Fibroblast of villous mesenchyme (primary cell): ENCODE data around the gene GTF2I. TPM values are rescaled to one million over a fixed set of nuclear protein-coding genes. Genes with fewer than 3 reads are reported as not detected.
"Not testable (repeated sequence)": the region's sequence is repeated elsewhere in the genome, so short reads cannot be mapped to it uniquely, and the experiment has no call there.

Experiments used
- DNase-seq: peaks from one replicate; pipeline ENCODE4 v3.0.0-alpha.2; 2010; ENCODE audit warnings: low read depth
- H3K4me3 ChIP-seq: 2 replicates; pipeline ENCODE4 v1.5.1; 2011; ENCODE audit warnings: low read depth, mild to moderate bottlenecking, low read length
- CTCF ChIP-seq: IDR thresholded peaks from 2 replicates; pipeline ENCODE4 v1.5.1; 2012; ENCODE audit warnings: low read depth, mild to moderate bottlenecking, low read length; ENCODE audit not compliant: insufficient read depth
- total RNA-seq: library from RNA; depleted of rRNA; stranded (reverse); fragments of >200 nt; gene quantifications from 2 replicates; pipeline ENCODE4 v1.2.3, GENCODE V29; 2012

The GTF2I gene
- total RNA-seq, 1 donor = 193 TPM

DNA sequence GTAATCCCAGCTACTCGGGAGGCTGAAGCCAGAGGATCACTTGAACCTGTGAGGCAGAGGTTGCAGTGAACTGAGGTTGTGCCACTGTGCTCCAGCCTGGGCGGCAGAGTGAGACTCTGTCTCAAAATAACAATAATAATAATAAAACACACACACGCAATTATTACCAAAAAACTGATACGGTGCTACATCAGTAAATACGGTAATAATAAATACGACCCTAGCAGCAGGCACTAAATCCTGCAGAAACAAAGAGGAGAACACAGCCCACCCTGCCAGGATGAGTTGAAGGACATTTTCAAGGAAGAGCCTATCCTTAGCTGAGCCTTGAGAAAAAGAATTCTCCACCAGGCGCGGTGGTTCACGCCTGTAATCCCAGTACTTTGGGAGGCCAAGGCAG lies 34.4 kb upstream of the GTF2I start:
- H3K4me3 ChIP-seq = no peak overlapping the region
- no peak for DNase-seq
- TF ChIP-seq CTCF = no peak

- TF ChIP-seq CTCF = peak; percentile 17
- peak; percentile 83 for DNase-seq
- no peak overlapping the region for H3K4me3 ChIP-seq
Measured at GRCh38 chr7:74625446-74625845, 32.1 kb upstream of the GTF2I start.

- peak; percentile 55 for DNase-seq
- no peak overlapping the region for H3K4me3 ChIP-seq
- no peak for TF ChIP-seq CTCF
Measured at GRCh38 chr7:74627661-74628411, 29.7 kb upstream of the GTF2I start.

DNA sequence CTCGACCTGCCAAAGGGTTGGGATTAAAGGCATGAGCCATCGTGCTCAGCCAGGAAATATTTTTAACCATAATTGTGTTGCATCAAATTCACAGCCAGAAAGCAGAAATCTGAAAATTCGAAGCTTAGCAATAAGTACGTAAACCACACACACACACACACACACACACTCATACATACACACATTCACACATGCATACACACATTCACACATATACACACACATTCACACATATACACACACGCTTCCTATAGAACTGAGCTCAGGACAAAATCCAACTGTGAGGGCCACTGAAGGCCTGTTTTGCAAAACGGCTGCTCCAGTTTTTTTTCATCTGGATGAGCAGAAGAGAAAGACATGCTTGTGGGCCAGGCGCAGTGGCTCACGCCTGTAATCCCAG lies 25.0 kb upstream of the GTF2I start:
- DNase-seq = no peak
- H3K4me3 ChIP-seq = no peak overlapping the region
- no peak for TF ChIP-seq CTCF

DNA sequence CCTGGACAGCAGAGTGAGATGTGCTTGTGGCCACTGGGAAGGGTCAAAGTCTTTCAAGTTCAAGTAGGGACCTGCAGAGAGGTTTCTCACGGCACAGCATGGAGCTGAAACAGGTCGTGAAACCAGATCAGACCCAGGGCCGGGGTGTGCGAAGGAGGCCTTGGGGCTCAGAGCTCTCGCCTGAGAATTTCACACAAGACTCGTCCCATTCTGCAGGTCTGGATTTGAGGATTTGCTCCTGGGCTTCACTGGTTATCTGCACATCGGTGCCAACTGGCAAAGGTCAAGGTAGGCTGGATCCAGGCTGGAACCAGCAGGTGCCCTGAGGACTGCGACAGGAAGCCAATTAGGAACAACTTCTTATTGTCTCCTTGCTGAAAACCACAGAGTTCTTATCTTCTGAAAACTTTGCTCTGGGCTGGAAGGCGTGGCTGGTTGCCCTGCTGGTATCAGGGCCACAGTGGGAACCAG lies 24.0 kb upstream of the GTF2I start:
- DNase-seq = no peak
- no peak for TF ChIP-seq CTCF
- H3K4me3 ChIP-seq = no peak overlapping the region

DNA sequence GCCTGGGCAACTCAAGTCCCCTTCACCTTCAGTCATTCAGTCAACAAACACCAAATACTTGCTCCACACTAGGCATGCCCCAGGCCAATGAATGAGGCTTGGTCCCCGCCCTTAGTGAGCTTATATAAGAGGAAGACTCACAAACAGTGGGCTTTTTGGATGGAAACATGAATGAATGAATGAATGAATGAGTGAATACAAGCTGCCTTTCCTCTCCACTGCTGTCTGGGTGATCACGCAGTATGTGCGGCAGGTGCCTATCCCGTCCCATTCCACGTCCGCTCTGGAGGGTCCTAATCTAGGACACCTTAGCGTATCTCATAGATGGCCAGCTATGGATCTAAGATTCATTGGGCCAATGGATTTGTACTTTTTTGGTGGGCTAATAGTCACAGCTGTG lies 19.8 kb upstream of the GTF2I start:
- TF ChIP-seq CTCF = no peak
- no peak for DNase-seq

DNA sequence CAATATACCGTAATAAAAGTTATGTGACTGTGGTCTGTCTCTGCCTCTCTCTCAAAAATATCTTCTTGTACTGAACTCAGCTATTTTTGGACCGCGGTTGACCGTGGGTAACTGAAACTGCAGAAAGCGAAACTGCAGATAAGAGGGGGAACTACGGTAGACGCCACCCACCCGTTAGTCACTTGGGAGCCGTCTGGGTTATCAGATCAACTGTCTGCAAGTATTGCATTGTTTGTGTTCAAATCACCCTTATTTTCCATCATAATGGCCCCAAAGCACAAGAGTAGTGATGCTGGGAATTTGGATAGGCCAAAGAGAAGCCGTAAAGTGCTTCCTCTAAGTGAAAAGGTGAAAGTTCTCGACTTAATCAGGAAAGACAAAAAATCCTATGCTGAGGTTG lies 7.5 kb upstream of the GTF2I start:
- H3K4me3 ChIP-seq = peak overlapping the region; percentile 35
- peak; percentile 75 for DNase-seq

More for the DNA sequence above, 19.8 kb upstream of the GTF2I start:
- no peak overlapping the region for H3K4me3 ChIP-seq

GRCh38 chr7:74650493-74651132 lies 6.9 kb upstream of the GTF2I start:
- DNase-seq, H3K4me3 ChIP-seq: not testable (repeated sequence)

DNA sequence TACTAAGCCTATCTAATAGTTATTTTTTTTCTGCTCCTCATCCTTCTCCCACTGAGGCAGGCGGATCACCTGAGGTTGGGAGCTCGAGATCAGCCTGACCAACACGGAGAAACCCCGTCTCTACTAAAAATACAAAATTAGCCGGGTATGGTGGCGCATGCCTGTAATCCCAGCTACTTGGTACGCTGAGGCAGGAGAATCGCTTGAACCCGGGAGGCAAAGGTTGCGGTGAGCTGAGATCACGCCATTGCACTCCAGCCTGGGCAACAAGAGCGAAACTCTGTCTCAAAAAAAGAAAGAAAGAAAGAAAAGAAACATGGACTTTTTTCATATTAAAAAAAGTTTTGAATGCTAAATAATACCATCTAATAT lies 6.4 kb upstream of the GTF2I start:
- DNase-seq, H3K4me3 ChIP-seq: not testable (repeated sequence)
